WTC11 (cell line): ENCODE results near the gene SHROOM3. TPM values are rescaled to one million over a fixed set of nuclear protein-coding genes. Genes with fewer than 3 reads are reported as not detected.

Source experiments
- ATAC-seq: fragments of 200-7000 bp; cut with Tn5 transposase; 2 replicates; pipeline ENCODE4 v1.10.0; 2021; ENCODE audit warnings: mild to moderate bottlenecking, moderate library complexity
- CTCF ChIA-PET: fragments of 300-600 bp; sonication (Branson Sonifier 250); formaldehyde crosslinking; loops from one replicate; lab custom pipeline; 2021; ENCODE audit warnings: antibody characterized with exemption; lab: Charles Lee
- POLR2A ChIA-PET: fragments of 350-600 bp; sonication (Branson Sonifier 250); formaldehyde crosslinking; loops from one replicate; lab custom pipeline; 2021; ENCODE audit warnings: antibody characterized with exemption; lab: Charles Lee
- DNase-seq: peaks from one replicate; pipeline ENCODE4 v3.0.0; 2021; ENCODE audit warnings: low spot score
- H3K27ac Mint-ChIP-seq: 2 replicates; pipeline ENCODE4 v1.8.0; 2021; ENCODE audit warnings: mixed read lengths
- H3K27me3 Mint-ChIP-seq: 2 replicates; pipeline ENCODE4 v1.8.0; 2021; ENCODE audit warnings: low read depth, mild to moderate bottlenecking, moderate library complexity, mixed read lengths
- H3K36me3 Mint-ChIP-seq: 2 replicates; pipeline ENCODE4 v1.8.0; 2021; ENCODE audit warnings: mixed read lengths
- H3K4me1 Mint-ChIP-seq: 2 replicates; pipeline ENCODE4 v1.8.0; 2022; ENCODE audit warnings: mixed read lengths
- H3K4me3 Mint-ChIP-seq: 2 replicates; pipeline ENCODE4 v1.8.0; 2021; ENCODE audit warnings: mild to moderate bottlenecking, moderate library complexity, mixed read lengths
- H3K9me3 Mint-ChIP-seq: 2 replicates; pipeline ENCODE4 v1.8.0; 2021; ENCODE audit warnings: mixed read lengths
- AFF4 ChIP-seq: sonication (generic); formaldehyde crosslinking; IDR thresholded peaks from 2 replicates; pipeline ENCODE4 v1.8.1; 2023; ENCODE audit warnings: mild to moderate bottlenecking, missing genetic modification reagents, borderline replicate concordance
- AR ChIP-seq: fragments of 250-450 bp; sonication (Bioruptor Pico); IDR thresholded peaks from 2 replicates; pipeline ENCODE4 v1.9.0; 2021; ENCODE audit warnings: mild to moderate bottlenecking
- CBFB ChIP-seq: sonication (generic); formaldehyde crosslinking; IDR thresholded peaks from 2 replicates; pipeline ENCODE4 v1.8.1; 2022; ENCODE audit warnings: mild to moderate bottlenecking, low read depth, missing genetic modification reagents
- ELF4 ChIP-seq: sonication (generic); formaldehyde crosslinking; IDR thresholded peaks from 2 replicates; pipeline ENCODE4 v1.8.1; 2022; ENCODE audit warnings: low read depth, mild to moderate bottlenecking, moderate library complexity, missing genetic modification reagents
- EMX1 ChIP-seq: fragments of 250-450 bp; sonication (Bioruptor Pico); IDR thresholded peaks from 2 replicates; pipeline ENCODE4 v1.8.0; 2021; ENCODE audit warnings: mild to moderate bottlenecking
- ESRRA ChIP-seq: sonication (generic); formaldehyde crosslinking; IDR thresholded peaks from 2 replicates; pipeline ENCODE4 v1.8.1; 2022; ENCODE audit warnings: mild to moderate bottlenecking, missing genetic modification reagents, borderline replicate concordance
- FOXP1 ChIP-seq: sonication (generic); formaldehyde crosslinking; IDR thresholded peaks from 2 replicates; pipeline ENCODE4 v1.8.0; 2022; ENCODE audit warnings: missing genetic modification reagents, mild to moderate bottlenecking, moderate library complexity, borderline replicate concordance
- HMGA2 ChIP-seq: fragments of 250-450 bp; sonication (Bioruptor Pico); IDR thresholded peaks from 2 replicates; pipeline ENCODE4 v1.4.0; 2021; ENCODE audit warnings: mild to moderate bottlenecking, moderate library complexity
- IRF1 ChIP-seq: sonication (generic); formaldehyde crosslinking; IDR thresholded peaks from 2 replicates; pipeline ENCODE4 v1.8.0; 2023; ENCODE audit warnings: missing genetic modification reagents
- JUN ChIP-seq: sonication (generic); formaldehyde crosslinking; IDR thresholded peaks from 2 replicates; pipeline ENCODE4 v1.8.0; 2023; ENCODE audit warnings: mild to moderate bottlenecking, missing genetic modification reagents
- MAX ChIP-seq: sonication (generic); formaldehyde crosslinking; IDR thresholded peaks from 2 replicates; pipeline ENCODE4 v1.8.0; 2022; ENCODE audit warnings: mild to moderate bottlenecking, missing genetic modification reagents
- MLX ChIP-seq: sonication (generic); formaldehyde crosslinking; IDR thresholded peaks from 2 replicates; pipeline ENCODE4 v1.8.1; 2023; ENCODE audit warnings: mild to moderate bottlenecking, missing genetic modification reagents, moderate library complexity
- NFATC4 ChIP-seq: fragments of 250-450 bp; sonication (Bioruptor Pico); IDR thresholded peaks from 2 replicates; pipeline ENCODE4 v1.9.0; 2021; ENCODE audit warnings: mild to moderate bottlenecking
- NFE2L1 ChIP-seq: sonication (generic); formaldehyde crosslinking; IDR thresholded peaks from 2 replicates; pipeline ENCODE4 v1.8.1; 2023; ENCODE audit warnings: missing genetic modification reagents
- NFYB ChIP-seq: sonication (generic); formaldehyde crosslinking; conservative IDR thresholded peaks from 2 replicates; pipeline ENCODE4 v1.8.0; 2022; ENCODE audit warnings: low read depth, missing genetic modification reagents
- TEAD4 ChIP-seq: sonication (generic); formaldehyde crosslinking; IDR thresholded peaks from 2 replicates; pipeline ENCODE4 v1.8.0; 2022; ENCODE audit warnings: mild to moderate bottlenecking, missing genetic modification reagents
- USF2 ChIP-seq: sonication (generic); formaldehyde crosslinking; IDR thresholded peaks from 2 replicates; pipeline ENCODE4 v1.8.1; 2023; ENCODE audit warnings: mild to moderate bottlenecking, missing genetic modification reagents, moderate library complexity
- ZMAT4 ChIP-seq: fragments of 250-450 bp; sonication (Bioruptor Pico); IDR thresholded peaks from 2 replicates; pipeline ENCODE4 v1.9.0; 2021; ENCODE audit warnings: mild to moderate bottlenecking
- total RNA-seq: library from RNA; stranded (reverse); gene quantifications from 3 replicates; pipeline ENCODE4 v1.2.3, GENCODE V29; 2021

The SHROOM3 gene
- total RNA-seq, 1 experiment from 2014 or later = 71.9 TPM

- DNase-seq = no peak
- no peak overlapping the region for H3K27ac Mint-ChIP-seq
- H3K36me3 Mint-ChIP-seq = no peaks in the 10 kb centered on the region
- peaks cover 1% of the 10 kb centered on the region; the same call in 1 of the 2 replicates for H3K4me1 Mint-ChIP-seq
- CTCF ChIA-PET = no interaction called here
- no peaks in the 10 kb centered on the region for H3K27me3 Mint-ChIP-seq
- no peaks in the 10 kb centered on the region for H3K9me3 Mint-ChIP-seq
- TF ChIP-seq FOXP1 (no peak), NFATC4 (CRISPR knock-in tag) (no peak), USF2 (CRISPR knock-in tag) (no peak), AFF4 (CRISPR knock-in tag) (no peak), TEAD4 (CRISPR knock-in tag) (no peak), CBFB (CRISPR knock-in tag) (no peak), EMX1 (CRISPR knock-in tag) (no peak), ESRRA (CRISPR knock-in tag) (no peak)
- POLR2A ChIA-PET = no interaction called here
- ATAC-seq = no peak
- no peak overlapping the region for H3K4me3 Mint-ChIP-seq
Observed at GRCh38 chr4:76406081-76406480, 28.9 kb upstream of the SHROOM3 start.

- Mint-ChIP-seq H3K27ac (no peak overlapping the region), H3K9me3 (no peaks in the 10 kb centered on the region), H3K36me3 (no peaks in the 10 kb centered on the region), H3K4me1 (no peaks in the 10 kb centered on the region), H3K27me3 (no peaks in the 10 kb centered on the region), H3K4me3 (no peak overlapping the region)
- POLR2A ChIA-PET = no interaction called here
- CTCF ChIA-PET = no interaction called here
- ATAC-seq (no peak), DNase-seq (no peak)
- no peak for TF ChIP-seq EMX1 (CRISPR knock-in tag)
- TF ChIP-seq ELF4 = no peak
- no peak for TF ChIP-seq ZMAT4
- TF ChIP-seq MLX (CRISPR knock-in tag) = no peak
- no peak for TF ChIP-seq MAX (CRISPR knock-in tag)
- no peak for TF ChIP-seq NFE2L1 (CRISPR knock-in tag)
- no peak for TF ChIP-seq AR (CRISPR knock-in tag)
- no peak for TF ChIP-seq JUN
- TF ChIP-seq NFYB = no peak
- TF ChIP-seq IRF1 = no peak
- TF ChIP-seq HMGA2 = no peak
Observed at GRCh38 chr4:76407440-76408119, 27.4 kb upstream of the SHROOM3 start.
